ENCODE measurements around the gene SF3B2.

SF3B2 gene

GRCh38 chr11:66042227-66042995, 9.8 kb upstream of the SF3B2 start:
- TF ChIP-seq Cebpa-rat (IDR thresholded peaks at IDR 0.05): 0 out of 22 replicates have a peak, but pooled peaks of 3 of the 11 experiments have one; percentile 7 to 32 (median 9)
- Histone ChIP-seq H4K20me1 (no peaks in the 10 kb centered on the region), H3K36me3 (no peaks in the 10 kb centered on the region), H3K27ac (no peak overlapping the region), H3K4me2 (no peak overlapping the region), H3K9ac (no peak overlapping the region), H3K27me3 (no peaks in the 10 kb centered on the region), H3K4me3 (no peak overlapping the region), H3K9me3 (replicated peaks in 1 of 11) (no peaks in the 10 kb centered on the region; a peak in 3 of 22 replicates), H3K4me1 (peaks cover 5 to 12% (median 10%) of the 10 kb centered on the region in 10 experiments; a peak in 13 of 20 replicates)

GRCh38 chr11:66042996-66043906, 8.9 kb upstream of the SF3B2 start:
- Histone ChIP-seq H3K4me2 (no peak overlapping the region), H3K36me3 (no peaks in the 10 kb centered on the region), H4K20me1 (no peaks in the 10 kb centered on the region), H3K4me3 (no peak overlapping the region), H3K27me3 (no peaks in the 10 kb centered on the region; a peak in 1 of 22 replicates), H3K9ac (no peak overlapping the region), H3K9me3 (replicated peaks in 1 of 11) (no peaks in the 10 kb centered on the region; a peak in 1 of 22 replicates), H3K27ac (no peak overlapping the region), H3K4me1 (peaks cover 5 to 12% (median 10%) of the 10 kb centered on the region in 10 experiments; a peak in 13 of 20 replicates)
- TF ChIP-seq Cebpa-rat (IDR thresholded peaks at IDR 0.05): no peak

GRCh38 chr11:66044757-66045156, 7.4 kb upstream of the SF3B2 start:
- TF ChIP-seq Cebpa-rat (IDR thresholded peaks at IDR 0.05): no peak
- Histone ChIP-seq H3K4me3 (no peak overlapping the region), H4K20me1 (no peaks in the 10 kb centered on the region), H3K36me3 (no peaks in the 10 kb centered on the region), H3K4me1 (peaks cover 6 to 22% (median 17%) of the 10 kb centered on the region in 10 experiments; a peak in 17 of 20 replicates), H3K27ac (no peak overlapping the region), H3K4me2 (peak overlapping the region in 7 of 11 experiments; percentile 17 to 52 (median 39); a peak in 7 of 22 replicates), H3K9ac (no peak overlapping the region), H3K27me3 (no peaks in the 10 kb centered on the region; a peak in 2 of 22 replicates), H3K9me3 (replicated peaks in 1 of 11) (no peaks in the 10 kb centered on the region; a peak in 1 of 22 replicates)

GRCh38 chr11:66045177-66045639, 7.0 kb upstream of the SF3B2 start:
- Histone ChIP-seq H3K27me3 (no peaks in the 10 kb centered on the region; a peak in 2 of 22 replicates), H3K4me2 (peak overlapping the region in 9 of 11 experiments; percentile 4 to 52 (median 35); a peak in 11 of 22 replicates), H3K4me1 (peaks cover 6 to 27% (median 21%) of the 10 kb centered on the region in 10 experiments; a peak in 18 of 20 replicates), H4K20me1 (no peaks in the 10 kb centered on the region), H3K4me3 (no peak overlapping the region), H3K9me3 (replicated peaks in 1 of 11) (no peaks in the 10 kb centered on the region; a peak in 1 of 22 replicates), H3K27ac (no peak overlapping the region), H3K9ac (no peak overlapping the region), H3K36me3 (no peaks in the 10 kb centered on the region)
- TF ChIP-seq Cebpa-rat (IDR thresholded peaks at IDR 0.05): no peak

GRCh38 chr11:66046901-66047300, 5.3 kb upstream of the SF3B2 start:
- no peak for TF ChIP-seq Cebpa-rat (IDR thresholded peaks at IDR 0.05)
- H3K36me3 ChIP-seq: no peaks in the 10 kb centered on the region
- no peaks in the 10 kb centered on the region for H4K20me1 ChIP-seq

GRCh38 chr11:66047541-66048365, 4.4 kb upstream of the SF3B2 start:
- Histone ChIP-seq H3K36me3 (no peaks in the 10 kb centered on the region), H3K27ac (no peak overlapping the region), H3K4me3 (no peak overlapping the region), H3K4me1 (peaks cover 16 to 41% (median 35%) of the 10 kb centered on the region in 10 experiments), H3K27me3 (no peaks in the 10 kb centered on the region; a peak in 2 of 22 replicates), H3K9ac (peak overlapping the region in 1 of 11 experiments; percentile 29; a peak in 1 of 22 replicates), H3K9me3 (replicated peaks in 1 of 11) (no peaks in the 10 kb centered on the region; a peak in 1 of 22 replicates), H4K20me1 (peaks cover 0 to 4% (median 0%) of the 10 kb centered on the region in 11 experiments; a peak in 2 of 22 replicates), H3K4me2 (peak overlapping the region in 3 of 11 experiments; percentile 12 to 60 (median 56); a peak in 2 of 22 replicates)
- no peak for TF ChIP-seq Cebpa-rat (IDR thresholded peaks at IDR 0.05)

More at GRCh38 chr11:66046901-66047300, 5.3 kb upstream of the SF3B2 start:
- no peaks in the 10 kb centered on the region; a peak in 2 of 22 replicates for H3K27me3 ChIP-seq
- peaks cover 16 to 41% (median 35%) of the 10 kb centered on the region in 10 experiments for H3K4me1 ChIP-seq
- H3K9ac ChIP-seq: peak overlapping the region in 2 of 11 experiments; percentile 11 to 29; a peak in 1 of 22 replicates
- H3K4me3 ChIP-seq: no peak overlapping the region
- no peaks in the 10 kb centered on the region; a peak in 1 of 22 replicates for H3K9me3 ChIP-seq (replicated peaks in 1 of 11)
- H3K27ac ChIP-seq: no peak overlapping the region
- H3K4me2 ChIP-seq: peak overlapping the region in 1 of 11 experiments; percentile 15; a peak in 1 of 22 replicates

GRCh38 chr11:66048547-66049323, 3.4 kb upstream of the SF3B2 start, which contains the start of gene GAL3ST3:
TSS of gene GAL3ST3 (minus strand) at chr11:66049161. CDS start at chr11:66045415, 3,746 bp downstream.
- H3K27me3 ChIP-seq: no peaks in the 10 kb centered on the region; a peak in 2 of 22 replicates
- peaks cover 6 to 9% (median 7%) of the 10 kb centered on the region in 11 experiments; a peak in 19 of 22 replicates for H3K36me3 ChIP-seq
- H4K20me1 ChIP-seq: peaks cover 0 to 14% (median 0%) of the 10 kb centered on the region in 11 experiments; a peak in 7 of 22 replicates
- H3K4me2 ChIP-seq: peak within 1 kb of the TSS in 10 of 11 experiments; percentile 38 to 99 (median 88); a peak in 17 of 22 replicates
- no peak within 1 kb of the TSS for H3K27ac ChIP-seq
- H3K9me3 ChIP-seq (replicated peaks in 1 of 11): no peaks in the 10 kb centered on the region
- peak within 1 kb of the TSS in 3 of 11 experiments; percentile 29 to 46 (median 35); a peak in 5 of 22 replicates for H3K9ac ChIP-seq
- TF ChIP-seq Cebpa-rat (IDR thresholded peaks at IDR 0.05): no peak
- H3K4me3 ChIP-seq: no peak within 1 kb of the TSS; a peak in 1 of 20 replicates
- peaks cover 25 to 50% (median 44%) of the 10 kb centered on the region in 10 experiments for H3K4me1 ChIP-seq

Measured in BLaER1 treated with 17β-estradiol and CSF1 and Interleukin-3, amounts not matched to agents 10 nM and 100 nM (cell line).